ENCODE results near the gene SLC10A3. TPM values are rescaled to one million over a fixed set of nuclear protein-coding genes. Genes with fewer than 3 reads are reported as not detected.

The SLC10A3 gene
- total RNA-seq, 1 donor from 2014 or later = 12.5 TPM

- DNase-seq (ENCODE audit: low read depth, low spot score) = no peak
Observed at GRCh38 chrX:154466036-154466435, 24.4 kb downstream of the SLC10A3 start.

DNA sequence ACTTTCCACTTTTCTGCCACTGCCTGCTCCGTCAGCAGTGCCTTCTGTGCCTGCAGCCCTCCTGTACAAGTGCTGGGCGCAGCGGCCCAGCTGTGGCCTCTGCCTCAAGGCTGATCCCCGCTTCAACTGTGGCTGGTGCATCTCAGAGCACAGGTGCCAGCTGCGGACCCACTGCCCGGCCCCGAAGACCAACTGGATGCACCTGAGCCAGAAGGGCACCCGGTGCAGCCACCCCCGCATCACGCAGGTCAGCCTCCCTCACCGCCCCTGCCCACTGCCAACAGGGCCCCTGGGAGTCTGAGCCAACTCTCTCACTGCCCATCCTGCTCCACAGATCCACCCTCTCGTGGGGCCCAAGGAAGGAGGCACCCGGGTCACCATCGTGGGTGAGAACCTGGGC lies 24.8 kb downstream of the SLC10A3 start:
- no peak for DNase-seq (ENCODE audit: low read depth, low spot score)

- DNase-seq (ENCODE audit: low read depth, low spot score) = no peak
Observed at GRCh38 chrX:154464806-154465365, 25.5 kb downstream of the SLC10A3 start.

DNA sequence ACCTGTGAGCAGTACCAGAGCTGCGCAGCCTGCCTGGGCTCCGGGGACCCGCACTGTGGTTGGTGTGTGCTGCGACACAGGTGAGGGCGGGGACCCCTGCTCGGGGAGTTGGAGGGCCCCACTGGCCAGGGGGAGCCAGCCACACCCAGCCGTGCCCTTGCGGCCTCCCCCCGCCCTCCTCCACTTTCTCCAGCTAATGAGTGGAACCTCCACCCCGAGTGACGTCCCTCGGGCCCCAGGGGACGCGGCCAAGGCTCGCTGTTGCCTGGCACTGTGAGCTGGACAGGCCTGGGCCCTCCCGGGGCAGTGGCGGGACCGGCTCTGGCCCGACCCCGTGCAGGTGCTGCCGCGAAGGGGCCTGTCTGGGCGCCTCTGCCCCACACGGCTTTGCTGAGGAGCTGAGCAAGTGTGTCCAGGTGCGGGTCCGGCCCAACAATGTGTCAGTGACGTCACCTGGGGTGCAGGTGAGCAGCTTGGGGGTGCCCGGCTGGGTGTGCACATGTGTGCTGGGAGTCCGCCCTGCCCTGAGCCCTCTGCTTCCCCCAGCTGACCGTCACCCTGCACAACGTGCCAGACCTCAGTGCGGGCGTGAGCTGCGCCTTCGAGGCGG lies 26.7 kb downstream of the SLC10A3 start:
- DNase-seq (ENCODE audit: low read depth, low spot score) = no peak

DNA sequence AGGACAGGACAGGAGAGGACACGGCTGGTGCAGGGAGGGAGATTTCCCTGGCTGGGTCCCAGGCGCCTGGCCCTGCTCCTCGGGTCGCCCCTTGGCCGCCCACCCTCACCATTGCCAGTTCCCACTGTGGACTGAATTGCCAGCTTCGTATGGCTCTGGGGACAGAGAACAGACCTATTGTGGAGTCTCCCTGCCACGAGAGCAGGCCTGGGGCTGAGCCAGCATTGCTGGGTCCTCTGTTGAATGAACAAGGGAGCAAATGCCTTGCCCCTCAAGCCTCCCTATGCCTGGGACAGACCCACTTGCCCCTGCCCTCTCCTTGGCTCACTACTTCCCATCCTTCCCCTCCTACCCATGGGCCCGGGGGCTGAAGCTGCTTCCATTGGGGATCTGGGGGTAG lies 28.0 kb downstream of the SLC10A3 start:
- no peak for DNase-seq (ENCODE audit: low read depth, low spot score)

- no peak for DNase-seq (ENCODE audit: low read depth, low spot score)
Observed at GRCh38 chrX:154460326-154460725, 30.1 kb downstream of the SLC10A3 start.

GRCh38 chrX:154459832-154460231 lies 30.6 kb downstream of the SLC10A3 start:
- DNase-seq (ENCODE audit: low read depth, low spot score) = no peak

GRCh38 chrX:154458954-154459778 lies 31.3 kb downstream of the SLC10A3 start:
- no peak for DNase-seq (ENCODE audit: low read depth, low spot score)

DNA sequence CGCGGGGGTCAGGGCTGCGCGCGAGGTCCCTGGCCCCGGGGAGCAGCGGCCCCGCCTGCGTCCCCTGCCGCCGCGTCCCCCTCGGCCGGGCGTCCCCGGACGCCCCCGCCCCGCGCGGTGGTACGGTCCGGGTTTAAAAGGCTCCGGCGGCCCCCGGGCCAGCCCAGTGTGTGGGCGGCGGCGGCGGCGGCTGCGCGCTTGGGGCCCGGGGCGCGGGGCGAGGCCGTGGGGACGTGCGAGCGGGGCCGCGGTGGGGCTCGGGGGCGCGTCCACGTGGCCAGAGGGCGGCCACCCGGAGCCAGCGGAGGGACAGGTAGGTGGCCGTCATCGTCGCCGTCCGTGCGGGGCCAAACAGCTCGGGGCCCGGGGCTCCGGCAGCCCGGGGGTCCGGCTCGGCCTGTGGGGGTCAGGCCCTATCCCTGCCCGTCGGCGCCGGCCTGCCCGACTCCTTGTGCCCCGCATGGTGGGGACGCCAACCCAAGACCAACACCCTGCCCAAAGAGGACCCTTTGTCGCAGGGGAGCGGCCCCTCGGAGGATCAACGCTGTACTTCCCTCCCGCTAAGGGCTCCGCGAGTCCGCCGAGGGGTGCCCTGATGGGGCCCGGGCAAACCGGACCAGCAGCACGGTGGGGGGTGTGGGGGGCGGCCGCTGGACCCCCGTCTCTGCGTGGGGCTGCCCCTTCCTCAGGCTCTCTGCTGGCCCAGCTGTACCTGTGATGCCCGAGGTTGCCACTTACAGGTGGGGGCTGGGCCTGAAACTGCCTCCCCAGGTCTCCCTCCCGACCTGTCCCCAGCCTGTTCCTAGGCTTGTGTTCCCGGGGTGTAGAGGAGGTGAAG lies 32.1 kb downstream of the SLC10A3 start, which contains the start of gene PLXNA3:
Gene PLXNA3, plus strand, starts transcription at position 166 of the 838 bp plus-strand sequence. CDS start 1,903 bp downstream, outside the sequence.
- DNase-seq (ENCODE audit: low read depth, low spot score) = no peak

DNA sequence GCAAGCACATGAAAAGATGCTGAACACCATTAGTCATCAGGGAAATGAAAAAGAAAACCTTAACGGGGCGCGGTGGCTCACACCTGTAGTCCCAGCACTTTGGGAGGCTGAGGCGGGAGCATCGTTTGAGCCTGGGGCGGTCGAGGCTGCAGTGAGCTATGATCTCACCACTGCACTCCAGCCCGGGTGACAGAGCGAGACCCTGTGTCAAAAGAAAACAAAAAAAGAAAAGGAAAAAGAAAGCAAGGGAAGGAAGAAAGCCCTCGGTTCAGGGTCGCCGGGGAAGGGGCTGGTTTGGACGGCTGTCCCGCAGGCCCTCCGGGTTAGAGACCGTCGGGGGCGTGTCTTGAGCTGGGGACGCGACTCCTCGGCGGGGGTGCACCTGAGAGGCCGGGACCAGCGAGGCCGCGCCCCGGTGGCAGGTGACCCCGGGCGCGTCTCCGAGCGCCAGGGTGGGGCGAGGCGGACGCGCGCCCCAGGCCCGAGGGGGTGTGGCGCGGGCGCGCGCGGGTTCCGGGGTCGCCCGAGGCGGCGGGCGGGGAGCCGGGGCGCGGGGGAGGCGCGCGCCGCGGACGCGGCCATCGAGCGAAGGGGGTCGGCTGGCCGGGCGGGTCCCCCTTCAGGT lies 32.8 kb downstream of the SLC10A3 start:
- DNase-seq (ENCODE audit: low read depth, low spot score) = no peak

DNA sequence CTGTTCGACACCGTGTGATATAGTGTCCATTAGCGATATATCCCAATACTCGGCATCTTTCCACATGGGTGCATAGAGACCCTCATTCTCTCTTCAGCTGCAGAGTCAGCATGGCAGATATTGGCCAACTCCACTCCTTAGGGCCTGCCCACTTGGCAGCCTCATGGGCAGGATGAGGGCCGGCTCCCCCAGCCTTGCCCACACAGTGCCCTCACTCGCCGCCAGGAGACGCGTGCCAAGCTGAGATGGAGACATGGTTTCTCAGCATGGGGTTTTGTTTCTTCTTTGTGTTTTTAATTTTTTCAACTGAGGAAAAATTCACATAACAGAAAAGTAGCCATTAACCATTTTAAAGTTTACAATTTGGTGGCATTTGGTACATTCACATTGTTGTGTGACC lies 37.6 kb downstream of the SLC10A3 start:
- no peak for DNase-seq (ENCODE audit: low read depth, low spot score)

- no peak for DNase-seq (ENCODE audit: low read depth, low spot score)
Observed at GRCh38 chrX:154450312-154450711, 40.1 kb downstream of the SLC10A3 start.

- DNase-seq (ENCODE audit: low read depth, low spot score) = no peak
Observed at GRCh38 chrX:154449618-154450017, 40.8 kb downstream of the SLC10A3 start.

DNA sequence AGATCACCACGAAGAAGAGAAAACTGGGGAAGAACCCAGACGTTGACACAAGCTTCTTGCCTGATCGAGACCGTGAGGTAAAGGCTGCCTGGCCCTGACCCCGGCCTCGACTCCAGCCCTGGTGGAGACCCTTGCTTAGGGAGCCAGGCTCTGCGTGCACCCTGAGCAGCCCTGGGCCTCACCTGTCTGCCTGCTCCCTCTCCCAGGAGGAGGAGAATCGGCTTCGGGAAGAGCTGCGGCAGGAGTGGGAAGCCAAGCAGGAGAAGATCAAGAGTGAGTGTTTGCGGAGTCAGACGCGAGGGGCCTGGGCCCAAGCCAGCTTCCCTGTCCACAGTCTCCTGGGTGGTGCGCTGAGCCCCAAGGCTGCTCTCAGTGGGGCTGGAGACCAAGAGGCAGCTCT lies 41.9 kb downstream of the SLC10A3 start:
- DNase-seq (ENCODE audit: low read depth, low spot score) = no peak

DNA sequence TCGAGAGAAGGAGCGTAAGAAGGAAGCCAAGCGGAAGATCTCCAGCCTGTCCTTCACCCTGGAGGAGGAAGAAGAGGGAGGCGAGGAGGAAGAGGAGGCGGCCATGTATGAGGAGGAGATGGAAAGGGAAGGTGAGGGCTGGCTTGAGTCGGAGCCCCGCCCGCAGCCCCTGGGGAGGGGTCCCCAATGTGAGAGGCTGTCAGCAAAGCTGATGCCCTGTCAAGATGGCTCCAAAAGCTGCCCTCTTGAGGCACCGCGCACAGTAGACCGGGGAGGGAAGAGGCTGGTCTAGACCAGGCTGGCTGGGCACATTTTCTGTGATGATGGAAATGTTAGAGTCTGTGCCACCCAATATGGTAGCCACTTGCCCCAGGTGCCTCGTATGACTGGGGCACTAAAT lies 44.0 kb downstream of the SLC10A3 start:
- no peak for DNase-seq (ENCODE audit: low read depth, low spot score)

- DNase-seq (ENCODE audit: low read depth, low spot score) = no peak
Observed at GRCh38 chrX:154445776-154446175, 44.7 kb downstream of the SLC10A3 start.

- DNase-seq (ENCODE audit: low read depth, low spot score) = no peak
Observed at GRCh38 chrX:154444755-154445246, 45.6 kb downstream of the SLC10A3 start.

DNA sequence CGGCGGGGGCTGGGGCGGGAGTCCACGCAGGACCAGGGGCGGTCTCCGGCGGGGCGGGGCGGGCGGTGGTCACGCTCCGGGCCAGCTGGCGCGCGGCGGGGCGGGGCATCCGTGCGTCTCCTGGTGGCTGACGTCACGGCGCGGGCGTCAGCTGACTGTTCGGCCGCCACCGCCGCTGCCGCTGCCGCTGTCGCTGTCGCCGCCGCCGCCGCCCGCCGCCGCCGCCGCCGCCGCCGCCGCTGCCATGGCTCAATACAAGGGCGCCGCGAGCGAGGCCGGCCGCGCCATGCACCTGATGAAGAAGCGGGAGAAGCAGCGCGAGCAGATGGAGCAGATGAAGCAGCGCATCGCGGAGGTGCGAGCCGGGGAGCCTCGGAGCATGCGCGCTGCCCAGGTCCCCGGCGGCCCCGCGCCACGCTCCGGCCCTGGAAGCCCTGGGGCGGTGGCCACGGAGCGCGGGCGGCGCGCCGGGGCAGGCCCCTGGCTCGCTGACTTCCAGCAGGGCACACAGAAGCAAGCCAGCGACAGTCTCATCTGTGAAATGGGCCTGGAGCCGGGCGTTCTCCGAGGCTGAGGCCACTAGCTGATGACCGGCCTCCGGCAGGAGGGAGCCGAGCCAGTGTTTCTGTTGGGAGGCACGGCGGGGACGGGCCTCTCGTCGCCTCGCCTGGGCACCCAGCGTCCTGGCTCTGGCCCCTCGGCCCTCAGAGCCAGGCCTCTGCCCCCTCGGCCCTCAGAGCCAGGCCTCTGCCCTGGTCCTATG lies 46.3 kb downstream of the SLC10A3 start, which contains the start of gene FAM50A:
Gene FAM50A, plus strand, starts transcription at position 150 of the 763 bp plus-strand sequence. Its CDS starts 95 bp downstream, at position 245.
- DNase-seq (ENCODE audit: low read depth, low spot score) = no peak

GRCh38 chrX:154443479-154443910 lies 46.9 kb downstream of the SLC10A3 start:
- no peak for DNase-seq (ENCODE audit: low read depth, low spot score)
